ENCODE results near the gene VN1R4. TPM values are rescaled to one million over a fixed set of nuclear protein-coding genes. Genes with fewer than 3 reads are reported as not detected.
A peak's percentile ranks its signal among the peaks of the same experiment; 100 is the strongest.
"Not testable (repeated sequence)": the region's sequence is repeated elsewhere in the genome, so short reads cannot be mapped to it uniquely, and the experiment has no call there.

The VN1R4 gene
- total RNA-seq, 1 donor from 2014 or later: not detected

- Mint-ChIP-seq H3K4me3 (ENCODE audit: unreplicated experiment) (peak within 1 kb of the TSS; percentile 78), H3K4me1 (ENCODE audit: low read depth) (peaks cover 10% of the 10 kb centered on the region), H3K9me3 (ENCODE audit: low read depth) (peaks cover 40% of the 10 kb centered on the region), H3K27me3 (ENCODE audit: low read depth) (no peaks in the 10 kb centered on the region), H3K27ac (ENCODE audit: unreplicated experiment) (peak within 1 kb of the TSS; percentile 70), H3K36me3 (ENCODE audit: low read depth) (peaks cover 37% of the 10 kb centered on the region)
- no peak for TF ChIP-seq CTCF (IDR thresholded peaks at IDR 0.05)
- peak; percentile 96 for DNase-seq (ENCODE audit: low spot score)
These were observed 12.8 kb downstream of the VN1R4 start, which contains the start of gene ZNF677 for GRCh38 chr19:53254411-53255341. Gene ZNF677, minus strand, starts transcription at chr19:53254873. Its CDS starts 3,323 bp downstream, at chr19:53251550.

GRCh38 chr19:53246498-53246897, 21.0 kb downstream of the VN1R4 start:
- no peak for DNase-seq (ENCODE audit: low spot score)
- H3K9me3 Mint-ChIP-seq (ENCODE audit: low read depth): peaks cover 77% of the 10 kb centered on the region
- no peak overlapping the region for H3K27ac Mint-ChIP-seq (ENCODE audit: unreplicated experiment)
- TF ChIP-seq CTCF (IDR thresholded peaks at IDR 0.05): no peak
- H3K27me3 Mint-ChIP-seq (ENCODE audit: low read depth): no peaks in the 10 kb centered on the region
- no peak overlapping the region for H3K4me3 Mint-ChIP-seq (ENCODE audit: unreplicated experiment)
- H3K36me3 Mint-ChIP-seq (ENCODE audit: low read depth): peaks cover 81% of the 10 kb centered on the region
- H3K4me1 Mint-ChIP-seq (ENCODE audit: low read depth): no peaks in the 10 kb centered on the region

- Mint-ChIP-seq H3K36me3 (ENCODE audit: low read depth) (peaks cover 63% of the 10 kb centered on the region), H3K27ac (ENCODE audit: unreplicated experiment) (no peak overlapping the region), H3K9me3 (ENCODE audit: low read depth) (peaks cover 78% of the 10 kb centered on the region), H3K4me3 (ENCODE audit: unreplicated experiment) (no peak overlapping the region), H3K4me1 (ENCODE audit: low read depth) (no peaks in the 10 kb centered on the region), H3K27me3 (ENCODE audit: low read depth) (no peaks in the 10 kb centered on the region)
- TF ChIP-seq CTCF (IDR thresholded peaks at IDR 0.05): no peak
- DNase-seq (ENCODE audit: low spot score): no peak
These were observed 30.3 kb downstream of the VN1R4 start for GRCh38 chr19:53237114-53237777.

- DNase-seq (ENCODE audit: low spot score): no peak
- no peak overlapping the region for H3K27ac Mint-ChIP-seq (ENCODE audit: unreplicated experiment)
- H3K36me3 Mint-ChIP-seq (ENCODE audit: low read depth): peaks cover 14% of the 10 kb centered on the region
- H3K27me3 Mint-ChIP-seq (ENCODE audit: low read depth): no peaks in the 10 kb centered on the region
- TF ChIP-seq CTCF (IDR thresholded peaks at IDR 0.05): no peak
- H3K4me3 Mint-ChIP-seq (ENCODE audit: unreplicated experiment): no peak overlapping the region
- H3K4me1 Mint-ChIP-seq (ENCODE audit: low read depth): no peaks in the 10 kb centered on the region
- H3K9me3 Mint-ChIP-seq (ENCODE audit: low read depth): peaks cover 58% of the 10 kb centered on the region
These were observed 42.9 kb downstream of the VN1R4 start for GRCh38 chr19:53224606-53225005.

- Mint-ChIP-seq H3K36me3 (ENCODE audit: low read depth) (peaks cover 18% of the 10 kb centered on the region), H3K9me3 (ENCODE audit: low read depth) (peaks cover 60% of the 10 kb centered on the region)
- not testable (repeated sequence) for H3K4me3 Mint-ChIP-seq (ENCODE audit: unreplicated experiment); H3K27ac Mint-ChIP-seq (ENCODE audit: unreplicated experiment); H3K27me3 Mint-ChIP-seq (ENCODE audit: low read depth); DNase-seq (ENCODE audit: low spot score); H3K4me1 Mint-ChIP-seq (ENCODE audit: low read depth)
These were observed 44.8 kb downstream of the VN1R4 start for GRCh38 chr19:53222716-53223115.

Other genes starting within 250 kb of the VN1R4 start
- not detected in 3 replicates for gene ERVV-2, start 223.0 kb downstream of the VN1R4 start, total RNA-seq
- gene ZNF160, start 164.3 kb downstream of the VN1R4 start, total RNA-seq: 21.4 to 23.6 TPM (median 22.4 TPM) in 3 replicates
- gene ZNF415, start 134.8 kb downstream of the VN1R4 start, total RNA-seq: 6.2 to 10.4 TPM (median 7.3 TPM) in 3 replicates
- 10.5 to 14.1 TPM (median 11.0 TPM) in 3 replicates for gene ZNF347, start 108.7 kb downstream of the VN1R4 start, total RNA-seq
- gene ZNF665, start 74.4 kb downstream of the VN1R4 start, total RNA-seq: 1.4 to 4.7 TPM (median 3.3 TPM) in 3 replicates
- 21.2 to 28.9 TPM (median 21.5 TPM) in 3 replicates for gene ZNF677, start 12.8 kb downstream of the VN1R4 start, total RNA-seq
- gene VN1R2, start 9.4 kb downstream of the VN1R4 start, total RNA-seq: not detected in 3 replicates
- 3.6 to 6.6 TPM (median 4.8 TPM) in 3 replicates for gene ZNF845, start 66.0 kb upstream of the VN1R4 start, total RNA-seq
- gene ZNF525, start 98.0 kb upstream of the VN1R4 start, total RNA-seq: 5.9 to 6.9 TPM (median 6.4 TPM) in 3 replicates
- gene ZNF765, start 127.4 kb upstream of the VN1R4 start, total RNA-seq: 6.5 to 12.2 TPM (median 7.3 TPM) in 3 replicates
- 7.0 to 8.0 TPM (median 8.0 TPM) in 3 replicates for gene ZNF761, start 164.3 kb upstream of the VN1R4 start, total RNA-seq
- 2.2 to 2.6 TPM (median 2.4 TPM) in 3 replicates for gene ZNF813, start 200.0 kb upstream of the VN1R4 start, total RNA-seq